Tibial nerve (tissue), 4 donors: ENCODE measurements around the gene KLHL40.

Source experiments
- EP300 ChIP-seq, 2 donors: sonication (generic); formaldehyde crosslinking; IDR thresholded peaks; one replicate each; pipeline ENCODE4 v1.6.1; 2017; ENCODE audit warnings: antibody characterized with exemption in 2 of 2, mild to moderate bottlenecking in 1 of 2
- POLR2A ChIP-seq, 2 donors: fragments of 450-650 bp; IDR thresholded peaks; one replicate each; pipeline ENCODE4 v1.6.1; 2017; ENCODE audit warnings: antibody characterized with exemption in 2 of 2, mild to moderate bottlenecking in 2 of 2, moderate library complexity in 2 of 2
- TF ChIP-seq, protein P1 (sequence below), 5 experiments: fragments of 200-600 bp in 3 of 5; fragments of 450-650 bp in 2 of 5; sonication (generic) in 3 of 5; IDR thresholded peaks; one replicate each; pipeline ENCODE4 v1.5.1; 2016 to 2019; ENCODE audit warnings: antibody characterized with exemption in 5 of 5, mild to moderate bottlenecking in 3 of 5, moderate library complexity in 2 of 5

DNA sequence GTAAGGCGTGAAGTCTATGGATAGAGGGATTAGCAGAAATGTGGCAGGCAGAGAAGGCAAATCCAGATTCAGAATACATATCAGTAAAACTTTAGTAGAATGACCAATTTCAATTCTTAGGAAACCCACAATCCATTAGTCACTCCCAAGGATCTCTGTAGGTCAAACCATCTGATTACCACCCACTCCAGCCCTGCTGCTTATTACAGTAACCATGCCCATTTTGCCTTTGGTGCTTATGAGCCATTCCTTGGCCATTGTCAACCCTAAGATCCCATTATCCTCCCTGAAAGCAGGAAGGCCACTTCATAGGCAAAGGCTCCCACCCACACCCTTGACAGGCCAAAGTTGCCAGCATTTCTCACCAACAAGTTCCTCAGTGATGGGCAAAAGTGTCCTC, 5.1 kb upstream of the KLHL40 start:
- TF ChIP-seq, protein P1, sequence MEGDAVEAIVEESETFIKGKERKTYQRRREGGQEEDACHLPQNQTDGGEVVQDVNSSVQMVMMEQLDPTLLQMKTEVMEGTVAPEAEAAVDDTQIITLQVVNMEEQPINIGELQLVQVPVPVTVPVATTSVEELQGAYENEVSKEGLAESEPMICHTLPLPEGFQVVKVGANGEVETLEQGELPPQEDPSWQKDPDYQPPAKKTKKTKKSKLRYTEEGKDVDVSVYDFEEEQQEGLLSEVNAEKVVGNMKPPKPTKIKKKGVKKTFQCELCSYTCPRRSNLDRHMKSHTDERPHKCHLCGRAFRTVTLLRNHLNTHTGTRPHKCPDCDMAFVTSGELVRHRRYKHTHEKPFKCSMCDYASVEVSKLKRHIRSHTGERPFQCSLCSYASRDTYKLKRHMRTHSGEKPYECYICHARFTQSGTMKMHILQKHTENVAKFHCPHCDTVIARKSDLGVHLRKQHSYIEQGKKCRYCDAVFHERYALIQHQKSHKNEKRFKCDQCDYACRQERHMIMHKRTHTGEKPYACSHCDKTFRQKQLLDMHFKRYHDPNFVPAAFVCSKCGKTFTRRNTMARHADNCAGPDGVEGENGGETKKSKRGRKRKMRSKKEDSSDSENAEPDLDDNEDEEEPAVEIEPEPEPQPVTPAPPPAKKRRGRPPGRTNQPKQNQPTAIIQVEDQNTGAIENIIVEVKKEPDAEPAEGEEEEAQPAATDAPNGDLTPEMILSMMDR (IDR thresholded peaks at IDR 0.05), result no peak
- TF ChIP-seq POLR2A (IDR thresholded peaks at IDR 0.05) (no peak), EP300 (IDR thresholded peaks at IDR 0.05) (no peak)
